Upper lobe of right lung (tissue), 1 donor: Measurements from ENCODE around the gene KRT37. TPM values are rescaled to one million over a fixed set of nuclear protein-coding genes. Genes with fewer than 3 reads are reported as not detected.
"Not testable (repeated sequence)": the region's sequence is repeated elsewhere in the genome, so short reads cannot be mapped to it uniquely, and the experiment has no call there.

ENCODE experiments used
- ATAC-seq: fragments of 200-7000 bp; cut with Tn5 transposase; one replicate; pipeline ENCODE4 v1.9.1; 2020; ENCODE audit warnings: mild to moderate bottlenecking, moderate library complexity
- DNase-seq: peaks from one replicate; pipeline ENCODE4 v3.0.0-alpha.2; 2020
- H3K27ac ChIP-seq: fragments of 200-600 bp; one replicate; pipeline ENCODE4 v1.8.0; 2022
- H3K27me3 ChIP-seq: fragments of 200-600 bp; one replicate; pipeline ENCODE4 v1.8.0; 2022; ENCODE audit warnings: mild to moderate bottlenecking
- H3K36me3 ChIP-seq: fragments of 200-600 bp; one replicate; pipeline ENCODE4 v1.8.0; 2022
- H3K4me1 ChIP-seq: fragments of 200-600 bp; one replicate; pipeline ENCODE4 v1.8.0; 2022
- H3K4me3 ChIP-seq: fragments of 200-600 bp; one replicate; pipeline ENCODE4 v1.8.0; 2022; ENCODE audit warnings: mild to moderate bottlenecking
- H3K9me3 ChIP-seq: fragments of 200-600 bp; one replicate; pipeline ENCODE4 v1.8.0; 2022
- CTCF ChIP-seq: fragments of 200-600 bp; IDR thresholded peaks from one replicate; pipeline ENCODE4 v1.8.0; 2022; ENCODE audit warnings: antibody characterized with exemption
- intact Hi-C: fragments of 100-400 bp; cut with DNase I; formaldehyde crosslinking; loops from one replicate; pipeline ENCODE4 v1.11.0; 2022
- total RNA-seq: library from RNA; stranded (reverse); fragmentation: NEBNext Ultra II Directional; extraction: Animal tissue kit (Norgen Biotek cat#: 25700); gene quantifications from one replicate; pipeline ENCODE4 v1.2.1, GENCODE V29; 2021
- donor health status: DM: no; HTN: yes; CAD: no; lungs with severe emphysema.

Gene KRT37
- total RNA-seq, 1 donor from 2014 or later, result not detected

GRCh38 chr17:41390411-41390938 lies 33.9 kb downstream of the KRT37 start:
- Histone ChIP-seq H3K36me3 (no peaks in the 10 kb centered on the region), H3K27me3 (peaks cover 8% of the 10 kb centered on the region), H3K4me3 (no peak overlapping the region), H3K9me3 (peaks cover 9% of the 10 kb centered on the region), H3K27ac (no peak overlapping the region), H3K4me1 (no peaks in the 10 kb centered on the region)
- intact Hi-C loops, result no loop called here
- no peak for DNase-seq
- ATAC-seq, result no peak
- TF ChIP-seq CTCF, result no peak

DNA sequence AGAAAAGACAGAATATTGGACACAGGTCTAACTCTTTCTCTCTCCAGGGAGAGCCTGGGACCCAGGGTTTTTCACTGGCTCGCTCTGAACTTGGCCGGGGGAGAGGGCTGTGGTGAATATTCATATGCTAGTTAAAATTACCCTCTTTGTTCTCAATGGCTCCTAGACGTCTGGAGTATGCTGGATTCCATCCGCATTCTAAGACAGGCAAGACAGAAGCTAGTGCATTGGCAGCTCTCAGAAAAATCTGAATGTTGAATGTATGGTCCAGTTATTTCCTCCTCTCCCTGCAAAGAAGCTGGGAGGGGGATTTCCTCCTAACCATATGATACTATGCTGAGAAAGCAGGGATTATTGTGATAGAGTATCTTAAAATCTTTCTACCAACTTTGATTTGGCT lies 36.7 kb downstream of the KRT37 start:
- Histone ChIP-seq H3K4me3 (no peak overlapping the region), H3K4me1 (no peaks in the 10 kb centered on the region), H3K9me3 (peaks cover 9% of the 10 kb centered on the region), H3K36me3 (no peaks in the 10 kb centered on the region), H3K27me3 (peaks cover 9% of the 10 kb centered on the region), H3K27ac (no peak overlapping the region)
- DNase-seq (no peak), ATAC-seq (no peak)
- intact Hi-C loops, result no loop called here
- no peak for TF ChIP-seq CTCF

- ATAC-seq, result no peak
- Histone ChIP-seq H3K4me1 (no peaks in the 10 kb centered on the region), H3K36me3 (no peaks in the 10 kb centered on the region), H3K27me3 (peaks cover 9% of the 10 kb centered on the region), H3K4me3 (no peak overlapping the region), H3K27ac (no peak overlapping the region), H3K9me3 (peaks cover 9% of the 10 kb centered on the region)
- TF ChIP-seq CTCF, result no peak
- intact Hi-C loops, result no loop called here
- DNase-seq, result no peak
Measured at GRCh38 chr17:41386227-41386626, 38.2 kb downstream of the KRT37 start.

DNA sequence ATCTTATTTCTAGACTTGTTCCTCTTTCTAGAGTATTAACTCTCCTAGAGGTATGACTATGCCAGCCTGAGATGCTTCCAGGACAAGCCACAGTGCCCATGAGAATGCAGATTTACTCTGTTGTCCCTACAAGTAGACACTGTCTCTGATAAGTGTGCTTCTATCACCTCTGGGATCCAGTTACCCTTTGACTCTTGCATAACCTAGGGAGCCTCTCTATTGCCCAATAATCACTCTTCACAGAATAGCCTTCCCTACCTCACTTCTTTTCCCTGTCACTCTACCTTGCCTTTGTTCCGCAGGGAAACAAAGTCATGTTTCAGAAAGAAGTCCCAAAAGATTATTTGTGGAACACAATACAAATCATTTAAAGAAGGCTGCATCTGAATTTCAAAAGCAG lies 40.7 kb downstream of the KRT37 start:
- Histone ChIP-seq H3K27ac (no peak overlapping the region), H3K27me3 (peaks cover 5% of the 10 kb centered on the region), H3K9me3 (peaks cover 9% of the 10 kb centered on the region), H3K36me3 (no peaks in the 10 kb centered on the region), H3K4me1 (no peaks in the 10 kb centered on the region), H3K4me3 (no peak overlapping the region)
- no peak for TF ChIP-seq CTCF
- DNase-seq (no peak), ATAC-seq (no peak)
- intact Hi-C loops, result no loop called here

- intact Hi-C loops, result no loop called here
Measured at GRCh38 chr17:41382394-41382793, 42.0 kb downstream of the KRT37 start.

DNA sequence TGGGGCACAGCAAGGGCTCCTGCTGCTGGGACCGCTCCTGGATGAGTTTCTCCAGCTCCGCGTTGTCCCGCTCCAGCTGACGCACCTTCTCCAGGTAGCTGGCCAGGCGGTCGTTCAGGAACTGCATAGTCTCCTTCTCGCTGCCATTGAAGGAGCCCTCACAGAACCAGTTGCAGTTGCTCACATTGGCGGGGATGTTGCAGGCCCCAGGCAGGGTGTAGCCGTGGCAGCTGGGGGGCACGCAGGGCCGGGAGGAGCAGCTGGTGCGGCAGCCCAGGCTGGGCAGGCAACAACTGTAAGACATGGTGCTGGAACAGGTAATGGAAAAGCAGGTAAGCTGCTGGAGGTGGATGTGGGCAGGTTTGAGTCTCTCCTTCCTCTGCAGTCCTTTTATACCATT lies 42.4 kb downstream of the KRT37 start, which contains the start of gene KRT34:
TSS of gene KRT34 (minus strand) at position 364 of the 400 bp plus-strand sequence. CDS start at position 304, 60 bp downstream.
- not testable (repeated sequence) for ATAC-seq

More at GRCh38 chr17:41382394-41382793, 42.0 kb downstream of the KRT37 start:
- Histone ChIP-seq H3K27me3 (peaks cover 5% of the 10 kb centered on the region), H3K4me1 (no peaks in the 10 kb centered on the region), H3K36me3 (no peaks in the 10 kb centered on the region), H3K9me3 (peaks cover 9% of the 10 kb centered on the region), H3K27ac (no peak overlapping the region), H3K4me3 (no peak overlapping the region)
- DNase-seq (no peak), ATAC-seq (no peak)
- TF ChIP-seq CTCF, result no peak

DNA sequence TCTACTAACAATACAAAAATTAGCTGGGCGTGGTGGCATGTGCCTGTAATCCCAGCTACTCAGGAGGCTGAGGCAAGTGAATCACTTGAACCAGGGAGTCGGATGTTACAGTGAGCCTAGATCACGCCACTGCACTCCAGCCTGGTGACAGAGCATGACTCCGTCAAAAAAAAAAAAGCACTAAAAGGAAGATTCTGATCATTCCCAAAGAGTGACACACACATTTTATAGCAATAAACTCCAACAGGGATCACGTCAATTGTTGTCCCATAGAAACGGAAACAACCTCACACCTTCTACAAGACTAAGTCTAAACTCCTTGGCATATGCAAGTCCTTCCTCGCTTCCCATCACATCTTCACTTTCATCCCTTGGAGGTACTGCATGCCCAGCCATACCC lies 44.3 kb downstream of the KRT37 start:
- intact Hi-C loops, H3K27ac ChIP-seq: not testable (repeated sequence)

More for the DNA sequence above, 42.4 kb downstream of the KRT37 start, which contains the start of gene KRT34:
- intact Hi-C loops, H3K4me3 ChIP-seq, H3K36me3 ChIP-seq, H3K27me3 ChIP-seq, DNase-seq, H3K9me3 ChIP-seq, H3K4me1 ChIP-seq, H3K27ac ChIP-seq: not testable (repeated sequence)

More for the DNA sequence above, 44.3 kb downstream of the KRT37 start:
- ATAC-seq, H3K9me3 ChIP-seq, H3K4me3 ChIP-seq, H3K36me3 ChIP-seq, H3K27me3 ChIP-seq, DNase-seq, H3K4me1 ChIP-seq: not testable (repeated sequence)
